Heart left ventricle (tissue), 13 donors: Measurements from ENCODE around the gene ITGB3.

Source experiments
- POLR2A ChIP-seq, 2 donors: fragments of 450-650 bp; IDR thresholded peaks; one replicate each; pipeline ENCODE4 v1.6.1; 2017; ENCODE audit warnings: antibody characterized with exemption in 2 of 2, mild to moderate bottlenecking in 2 of 2, moderate library complexity in 2 of 2
- TF ChIP-seq, protein P1 (sequence below), 12 donors: fragments of 200-600 bp; sonication (generic) in 4 of 12; IDR thresholded peaks; one replicate each; pipeline versions ENCODE4 v1.5.0 to v1.8.0; 2018 to 2022; ENCODE audit warnings: antibody characterized with exemption in 12 of 12, mild to moderate bottlenecking in 5 of 12
- donor health status: ischemic (EF 13 %, LVEDD 7.1; RV severe dilation, severe dysfunction).
- donor health status: DM: no; HTN: yes; CAD: no.
- donor health status: DM: no; HTN: no; CAD: no.
- donor health status: ischemic (EF 25% LVEDD 6.9; RV normal size, moderate dysfunction).
- donor health status: ischemic (EF 25% LVEDD 5.7; RV mildly dilated, moderate dysfunction).
- donor health status: ischemic (EF 35%, LVEDD 5.7; RV mildly dilated, moderate dysfunction).
- donor health status: nonischemic (EF 11% LVEDD 7.7; RV severe dilation, severe dysfunction).
- donor health status: DM: yes; HTN: yes; CAD: no.
- donor health status: PGD.
- donor health status: ischemic (EF 29% LVEDD 5.4; RV normal size, mild dysfunction).
- donor health status: nonischemic (EF 23%, LVEDD 6.1; RV moderate dilation, normal function).

DNA sequence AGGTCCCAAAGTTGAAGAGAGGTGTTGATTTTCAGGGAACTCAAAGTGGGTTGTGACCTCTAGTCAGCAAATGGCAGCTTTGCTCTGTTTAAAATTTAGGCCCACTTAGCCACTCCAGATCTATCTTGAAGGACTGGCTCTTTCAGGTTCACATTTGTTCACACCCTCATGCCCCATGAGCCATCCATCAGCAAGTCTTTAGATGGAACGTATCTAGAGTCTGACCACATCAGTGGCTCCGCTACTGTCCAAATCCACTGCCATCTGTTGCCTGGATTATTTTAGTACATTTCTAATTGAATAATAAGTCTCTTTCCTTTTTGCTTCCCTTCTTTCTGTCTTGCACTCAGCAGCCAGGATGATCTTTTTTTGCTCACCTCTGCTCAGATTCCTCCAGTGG is 10.5 kb downstream of the ITGB3 start:
- TF ChIP-seq, protein P1, sequence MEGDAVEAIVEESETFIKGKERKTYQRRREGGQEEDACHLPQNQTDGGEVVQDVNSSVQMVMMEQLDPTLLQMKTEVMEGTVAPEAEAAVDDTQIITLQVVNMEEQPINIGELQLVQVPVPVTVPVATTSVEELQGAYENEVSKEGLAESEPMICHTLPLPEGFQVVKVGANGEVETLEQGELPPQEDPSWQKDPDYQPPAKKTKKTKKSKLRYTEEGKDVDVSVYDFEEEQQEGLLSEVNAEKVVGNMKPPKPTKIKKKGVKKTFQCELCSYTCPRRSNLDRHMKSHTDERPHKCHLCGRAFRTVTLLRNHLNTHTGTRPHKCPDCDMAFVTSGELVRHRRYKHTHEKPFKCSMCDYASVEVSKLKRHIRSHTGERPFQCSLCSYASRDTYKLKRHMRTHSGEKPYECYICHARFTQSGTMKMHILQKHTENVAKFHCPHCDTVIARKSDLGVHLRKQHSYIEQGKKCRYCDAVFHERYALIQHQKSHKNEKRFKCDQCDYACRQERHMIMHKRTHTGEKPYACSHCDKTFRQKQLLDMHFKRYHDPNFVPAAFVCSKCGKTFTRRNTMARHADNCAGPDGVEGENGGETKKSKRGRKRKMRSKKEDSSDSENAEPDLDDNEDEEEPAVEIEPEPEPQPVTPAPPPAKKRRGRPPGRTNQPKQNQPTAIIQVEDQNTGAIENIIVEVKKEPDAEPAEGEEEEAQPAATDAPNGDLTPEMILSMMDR (IDR thresholded peaks at IDR 0.05): no peak
- no peak for TF ChIP-seq POLR2A (IDR thresholded peaks at IDR 0.05)
